Cardiac ventricle fibroblast (primary cell): ENCODE results near the gene MAP3K6. TPM values are rescaled to one million over a fixed set of nuclear protein-coding genes. Genes with fewer than 3 reads are reported as not detected.

ENCODE experiments used
- total RNA-seq: library from RNA; depleted of rRNA; stranded (reverse); fragments of >200 nt; gene quantifications from 2 replicates; pipeline ENCODE4 v1.2.3, GENCODE V29; 2015

Gene MAP3K6, protein sequence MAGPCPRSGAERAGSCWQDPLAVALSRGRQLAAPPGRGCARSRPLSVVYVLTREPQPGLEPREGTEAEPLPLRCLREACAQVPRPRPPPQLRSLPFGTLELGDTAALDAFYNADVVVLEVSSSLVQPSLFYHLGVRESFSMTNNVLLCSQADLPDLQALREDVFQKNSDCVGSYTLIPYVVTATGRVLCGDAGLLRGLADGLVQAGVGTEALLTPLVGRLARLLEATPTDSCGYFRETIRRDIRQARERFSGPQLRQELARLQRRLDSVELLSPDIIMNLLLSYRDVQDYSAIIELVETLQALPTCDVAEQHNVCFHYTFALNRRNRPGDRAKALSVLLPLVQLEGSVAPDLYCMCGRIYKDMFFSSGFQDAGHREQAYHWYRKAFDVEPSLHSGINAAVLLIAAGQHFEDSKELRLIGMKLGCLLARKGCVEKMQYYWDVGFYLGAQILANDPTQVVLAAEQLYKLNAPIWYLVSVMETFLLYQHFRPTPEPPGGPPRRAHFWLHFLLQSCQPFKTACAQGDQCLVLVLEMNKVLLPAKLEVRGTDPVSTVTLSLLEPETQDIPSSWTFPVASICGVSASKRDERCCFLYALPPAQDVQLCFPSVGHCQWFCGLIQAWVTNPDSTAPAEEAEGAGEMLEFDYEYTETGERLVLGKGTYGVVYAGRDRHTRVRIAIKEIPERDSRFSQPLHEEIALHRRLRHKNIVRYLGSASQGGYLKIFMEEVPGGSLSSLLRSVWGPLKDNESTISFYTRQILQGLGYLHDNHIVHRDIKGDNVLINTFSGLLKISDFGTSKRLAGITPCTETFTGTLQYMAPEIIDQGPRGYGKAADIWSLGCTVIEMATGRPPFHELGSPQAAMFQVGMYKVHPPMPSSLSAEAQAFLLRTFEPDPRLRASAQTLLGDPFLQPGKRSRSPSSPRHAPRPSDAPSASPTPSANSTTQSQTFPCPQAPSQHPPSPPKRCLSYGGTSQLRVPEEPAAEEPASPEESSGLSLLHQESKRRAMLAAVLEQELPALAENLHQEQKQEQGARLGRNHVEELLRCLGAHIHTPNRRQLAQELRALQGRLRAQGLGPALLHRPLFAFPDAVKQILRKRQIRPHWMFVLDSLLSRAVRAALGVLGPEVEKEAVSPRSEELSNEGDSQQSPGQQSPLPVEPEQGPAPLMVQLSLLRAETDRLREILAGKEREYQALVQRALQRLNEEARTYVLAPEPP (N-terminal part only)
- 16.2 and 20.0 TPM in 2 replicates for total RNA-seq

DNA sequence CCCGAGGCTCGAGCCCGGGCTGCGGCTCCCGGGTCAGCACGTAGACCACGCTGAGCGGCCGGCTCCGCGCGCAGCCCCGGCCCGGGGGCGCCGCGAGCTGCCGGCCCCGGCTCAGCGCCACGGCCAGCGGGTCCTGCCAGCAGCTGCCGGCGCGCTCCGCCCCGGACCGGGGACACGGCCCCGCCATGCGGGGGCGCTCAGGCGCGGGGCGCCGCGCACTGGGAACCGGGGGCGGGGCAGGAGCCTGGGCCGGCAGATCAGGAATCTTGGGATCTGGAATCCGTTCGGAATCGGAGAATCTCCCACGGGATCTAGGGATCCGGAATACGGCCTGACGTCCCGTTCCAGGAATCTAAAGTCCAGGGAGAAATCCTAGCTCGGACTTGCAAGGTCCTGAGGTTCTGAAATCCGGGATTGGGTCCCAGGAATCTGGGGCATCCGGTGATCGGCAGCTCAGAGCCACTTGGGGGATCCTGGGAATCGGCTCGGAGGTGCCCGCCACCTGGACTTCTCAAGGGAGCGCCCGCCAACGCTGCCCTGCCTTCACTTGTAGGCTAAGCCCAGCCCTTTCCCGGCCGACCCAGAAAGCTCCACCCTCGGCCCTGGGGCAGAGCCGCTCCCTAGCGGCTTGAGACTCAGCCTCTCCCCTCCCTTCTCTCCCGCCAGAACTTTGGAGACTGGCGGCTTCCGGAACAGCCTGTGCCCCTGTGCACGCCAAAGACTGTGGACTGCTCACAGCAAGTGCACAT, at the start of gene MAP3K6:
Gene MAP3K6 (minus strand): TSS at position 551 of the 749 bp plus-strand sequence. CDS start 364 bp downstream, at position 187.

DNA sequence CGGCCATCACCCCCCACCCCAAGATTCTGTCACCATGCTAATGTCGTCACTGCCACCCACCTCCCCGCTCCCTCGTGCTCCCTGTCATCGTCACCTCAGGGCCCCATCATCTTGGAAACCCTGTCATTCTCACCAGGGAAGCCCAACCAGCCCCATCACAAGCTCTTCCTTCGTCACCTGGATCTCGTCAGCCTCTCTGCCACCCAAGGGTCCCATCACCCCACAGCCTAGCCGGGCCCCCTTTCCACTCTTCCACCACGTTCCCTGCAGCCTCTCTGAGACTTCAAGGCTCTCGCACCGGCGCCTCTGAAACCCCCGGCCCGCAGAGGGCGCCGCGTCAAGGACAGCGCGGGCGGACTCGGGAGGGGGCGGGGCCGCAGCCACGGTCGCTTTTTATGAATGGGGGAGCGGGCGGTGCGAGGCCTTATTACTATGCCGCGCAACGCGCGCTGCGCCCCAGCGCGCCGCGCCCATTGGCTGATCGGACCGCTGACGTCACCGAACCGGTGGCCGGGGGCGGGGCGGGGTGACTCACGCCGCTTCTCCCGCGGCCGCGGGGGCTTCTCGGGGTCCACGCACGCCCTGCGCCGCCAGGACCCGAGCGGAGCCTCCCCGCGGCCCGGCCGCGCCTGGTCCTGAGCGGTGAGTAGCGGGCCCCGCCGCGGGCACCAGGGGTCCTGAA, 25.5 kb upstream of the MAP3K6 start, which contains the start of gene GPR3:
Gene GPR3 (plus strand): TSS at position 527 of the 682 bp plus-strand sequence. CDS start 1,177 bp downstream, outside the sequence.

DNA sequence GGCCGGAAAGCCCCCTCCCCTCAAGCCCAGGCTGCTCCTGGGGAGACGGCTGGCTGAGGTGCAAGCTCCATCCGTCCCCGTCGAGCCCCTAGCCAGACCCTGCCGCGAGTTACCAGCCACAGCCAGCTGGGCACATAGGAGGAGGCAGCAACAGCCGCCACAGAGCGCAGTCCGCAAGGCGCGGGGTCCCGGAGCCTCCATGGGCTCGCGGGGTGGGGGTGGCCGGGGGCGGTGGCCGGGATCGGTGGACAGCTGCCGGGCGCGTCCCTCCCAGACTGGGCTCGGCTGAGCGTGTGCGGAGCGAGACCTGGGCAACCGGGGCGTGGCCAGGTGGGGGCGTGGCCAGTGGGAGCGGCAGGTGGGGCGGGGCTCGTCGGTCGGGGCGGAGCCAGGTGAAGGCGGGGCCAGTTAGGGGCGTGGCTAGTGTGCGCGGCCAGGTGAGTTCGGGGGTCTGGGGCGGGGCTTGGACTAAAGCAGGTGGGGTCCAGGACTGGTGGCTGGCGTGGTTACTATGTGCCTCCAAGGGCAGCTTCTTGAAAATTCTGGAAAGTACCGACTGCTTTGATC, 16.4 kb upstream of the MAP3K6 start, which contains the start of gene CD164L2:
Gene CD164L2 (minus strand): TSS at position 295 of the 567 bp plus-strand sequence. CDS start 94 bp downstream, at position 201.

DNA sequence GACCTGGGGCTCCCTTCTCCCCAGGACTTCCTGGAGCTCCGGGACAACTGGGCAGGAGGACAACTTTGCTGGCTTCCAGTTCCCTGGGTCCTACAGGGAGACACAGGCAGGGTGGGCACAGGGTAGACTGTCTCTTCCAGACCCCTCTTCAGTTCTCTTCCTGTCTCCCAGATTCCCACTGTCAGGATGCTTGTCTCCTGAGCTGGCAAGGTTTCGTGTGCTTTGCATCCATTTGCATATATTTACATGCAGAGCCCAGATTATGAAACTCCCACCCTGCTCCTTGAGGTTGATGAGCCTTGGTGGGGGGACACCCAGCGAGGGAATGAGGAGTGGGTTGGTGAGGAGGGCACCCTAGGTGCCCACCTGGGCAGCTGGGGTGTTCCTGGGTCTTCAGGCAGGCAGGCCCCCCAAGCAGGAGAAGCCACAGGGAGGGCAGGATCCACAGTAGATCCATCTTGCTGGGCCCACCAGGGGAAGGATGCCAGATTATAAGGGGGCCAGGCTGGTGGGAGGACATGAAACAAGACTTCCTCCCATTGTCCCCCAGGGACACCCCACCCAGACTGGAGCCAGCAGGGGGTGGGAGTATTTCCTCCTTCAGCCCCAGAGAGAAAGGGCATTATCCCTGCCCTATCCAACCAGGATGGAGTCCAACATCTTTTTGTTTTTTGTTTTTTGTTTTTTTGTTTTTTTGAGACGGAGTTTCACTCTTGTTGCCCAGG, 7.8 kb upstream of the MAP3K6 start, which contains the start of gene FCN3:
Gene FCN3 (minus strand): TSS at position 463 of the 725 bp plus-strand sequence. CDS start 6 bp downstream, at position 457.

DNA sequence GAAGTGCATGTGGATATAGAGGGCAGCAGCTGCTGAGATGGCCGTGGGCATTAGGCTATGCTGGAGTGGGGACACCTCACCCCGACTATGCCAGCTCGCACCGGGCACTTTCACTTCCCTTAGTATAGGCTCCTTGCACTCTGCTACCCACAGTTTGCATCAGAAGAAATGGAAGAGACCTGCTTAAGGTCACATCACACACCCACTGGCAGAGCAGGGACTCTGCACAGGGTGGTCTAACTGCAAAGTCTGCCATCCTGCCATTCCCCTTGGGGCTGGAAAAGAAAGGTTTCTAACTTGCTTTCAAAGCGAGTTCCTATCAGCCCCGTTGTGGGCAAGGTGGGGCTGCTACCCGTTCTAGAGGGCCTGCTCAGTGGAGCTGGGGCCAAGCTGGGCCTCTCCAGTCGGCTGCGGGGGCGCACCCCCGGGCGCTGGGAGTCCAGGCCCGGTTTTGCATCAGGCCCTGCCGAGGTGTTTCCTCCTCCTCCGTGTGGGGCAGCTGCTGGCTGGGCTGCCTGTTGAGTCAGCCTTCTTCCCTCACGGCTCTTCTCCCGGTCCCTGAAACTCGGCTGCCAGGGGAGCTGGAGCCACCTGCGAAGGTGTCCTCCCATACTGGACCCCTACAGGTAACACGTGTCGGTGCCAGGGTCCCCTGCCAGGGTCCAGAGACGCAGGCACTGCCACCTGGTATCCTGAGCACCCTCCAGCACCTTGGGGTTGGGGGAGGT, 25.1 kb downstream of the MAP3K6 start, which contains the start of gene SYTL1:
Gene SYTL1 (plus strand): TSS at position 498 of the 728 bp plus-strand sequence. CDS start 3,313 bp downstream, outside the sequence.

DNA sequence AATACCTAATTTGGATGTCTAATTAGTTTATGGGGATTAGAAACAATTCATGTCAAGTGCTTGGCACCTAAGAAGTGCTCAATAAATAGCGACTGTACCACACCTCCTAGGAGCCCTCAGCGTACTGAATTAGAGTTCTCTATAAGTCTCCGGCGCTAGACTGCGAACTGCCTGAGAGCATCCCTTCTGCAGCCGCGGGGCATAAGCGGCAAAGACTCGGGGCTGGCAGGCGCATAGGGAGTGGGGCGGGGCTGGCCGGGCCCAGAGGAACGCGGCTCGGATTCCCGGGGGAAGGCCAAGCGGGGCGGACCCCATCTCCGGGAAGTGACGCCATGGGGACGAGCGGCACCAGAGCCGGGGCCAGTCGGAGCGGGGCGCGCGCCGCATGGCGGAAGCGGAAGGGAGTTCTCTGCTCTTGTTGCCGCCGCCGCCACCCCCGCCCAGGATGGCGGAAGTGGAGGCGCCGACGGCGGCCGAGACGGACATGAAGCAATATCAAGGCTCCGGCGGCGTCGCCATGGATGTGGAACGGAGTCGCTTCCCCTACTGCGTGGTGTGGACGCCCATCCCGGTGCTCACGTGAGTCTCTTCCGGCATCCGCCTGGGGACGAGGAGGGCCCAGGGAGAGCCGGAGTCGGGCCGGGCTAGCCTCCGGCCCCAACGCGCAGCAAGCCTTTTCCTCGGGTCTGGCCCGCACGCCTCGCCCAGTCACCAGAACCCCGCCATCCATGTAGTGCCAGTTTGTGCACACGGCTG, 44.8 kb downstream of the MAP3K6 start, which contains the start of gene TMEM222:
Gene TMEM222 (plus strand): TSS at position 351 of the 756 bp plus-strand sequence. CDS start 35 bp downstream, at position 386.

Other genes starting within 250 kb of the MAP3K6 start
- gene SLC9A1, start 211.8 kb downstream of the MAP3K6 start, total RNA-seq, result 24.9 and 34.8 TPM in 2 replicates
- 20.0 and 22.7 TPM in 2 replicates for gene WDTC1, start 132.3 kb downstream of the MAP3K6 start, total RNA-seq
- 21.7 and 22.9 TPM in 2 replicates for gene TMEM222, start 44.8 kb downstream of the MAP3K6 start, total RNA-seq
- gene SYTL1, start 24.9 kb downstream of the MAP3K6 start, total RNA-seq, result 1.2 TPM in 1 of 2 replicates, not detected in the other
- gene FCN3, start 7.9 kb upstream of the MAP3K6 start, total RNA-seq, result 0.29 TPM in 1 of 2 replicates, not detected in the other
- not detected in 2 replicates for gene CD164L2, start 16.4 kb upstream of the MAP3K6 start, total RNA-seq
- 0.06 and 0.34 TPM in 2 replicates for gene GPR3, start 25.7 kb upstream of the MAP3K6 start, total RNA-seq
- gene WASF2, start 123.2 kb upstream of the MAP3K6 start, total RNA-seq, result 41.3 and 44.5 TPM in 2 replicates
- gene AHDC1, start 237.2 kb upstream of the MAP3K6 start, total RNA-seq, result 20.7 and 22.4 TPM in 2 replicates